HG03469 (cell line): ENCODE data around the gene MYO3B.
"Not testable (repeated sequence)": the region's sequence is repeated elsewhere in the genome, so short reads cannot be mapped to it uniquely, and the experiment has no call there.

Source experiments
- ATAC-seq: cut with Tn5 transposase; IDR thresholded peaks from one replicate; pipeline ENCODE4 v1.9.1; 2021; ENCODE audit warnings: mild to moderate bottlenecking, moderate library complexity, moderate number of reproducible peaks; ENCODE audit not compliant: unreplicated experiment

The MYO3B gene

DNA sequence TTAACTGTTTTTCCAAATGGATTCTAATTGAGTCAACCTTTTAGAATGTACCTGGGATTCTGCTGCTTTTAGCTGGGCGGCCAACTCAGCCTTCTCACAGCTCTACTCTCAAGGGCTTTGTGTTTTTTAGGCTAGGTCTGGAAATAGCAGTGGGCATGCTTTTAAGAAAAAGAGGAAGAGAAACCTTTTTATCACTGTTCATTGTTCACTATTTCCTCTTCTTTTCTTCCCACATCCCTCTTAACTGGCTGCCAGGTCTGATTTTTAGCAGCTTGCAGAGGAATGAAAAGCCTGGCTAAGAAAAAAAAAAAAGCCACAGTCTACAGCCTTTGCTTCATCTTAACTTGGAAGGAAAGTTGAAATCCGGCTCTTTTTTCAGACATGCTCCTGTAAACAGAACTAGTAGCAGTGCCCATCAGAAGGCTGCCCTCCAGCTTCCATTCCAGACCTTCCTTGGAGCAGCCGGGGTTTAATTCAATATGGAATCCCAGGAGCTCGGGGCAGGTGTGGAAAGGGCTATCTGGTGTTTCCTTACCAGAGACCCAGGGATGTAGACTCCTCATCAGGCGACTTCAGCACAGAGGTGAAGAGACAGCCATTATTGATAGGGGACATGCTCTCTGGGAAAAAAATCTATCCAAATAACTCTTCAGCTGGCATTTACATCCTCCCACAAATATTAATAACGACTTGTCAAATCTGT lies 230.7 kb downstream of the MYO3B start:
- no peak for ATAC-seq

DNA sequence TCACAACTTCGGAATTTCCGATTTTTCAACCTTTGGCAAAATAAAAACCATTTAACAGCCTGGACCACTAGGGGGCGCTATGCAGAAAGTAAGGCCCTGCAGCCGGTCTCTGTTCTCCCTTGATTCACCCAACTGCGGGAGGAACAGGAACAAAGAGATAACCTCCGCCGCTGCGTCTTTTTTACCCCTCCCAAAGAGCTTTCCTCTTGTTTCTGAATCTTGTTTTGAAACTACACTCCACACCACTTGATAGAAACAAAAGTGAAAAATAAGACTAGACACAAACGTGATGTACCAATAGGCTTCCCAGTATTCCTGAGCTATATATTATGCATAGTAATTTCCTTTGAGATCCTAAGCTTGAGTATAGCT lies 231.2 kb downstream of the MYO3B start:
- no peak for ATAC-seq

DNA sequence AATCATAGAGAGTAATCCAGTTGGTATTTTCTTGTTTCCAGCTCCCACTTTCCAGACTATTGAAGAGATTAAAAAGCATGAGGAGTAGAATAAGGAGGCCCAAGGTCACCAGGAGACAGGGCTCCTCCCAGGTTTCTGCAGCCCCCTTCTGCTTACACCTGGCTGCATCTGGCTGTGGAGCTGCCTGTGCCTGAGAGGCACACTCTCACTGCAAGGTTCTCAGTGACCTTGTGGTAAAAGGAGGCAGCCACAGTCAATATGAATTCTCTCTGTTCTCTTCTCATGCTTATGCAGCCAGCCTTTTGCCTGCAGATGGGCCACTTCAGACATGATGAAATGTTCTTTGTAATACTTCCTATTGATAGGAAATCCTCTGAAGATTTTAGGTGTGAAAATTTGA lies 233.7 kb downstream of the MYO3B start:
- ATAC-seq = no peak

DNA sequence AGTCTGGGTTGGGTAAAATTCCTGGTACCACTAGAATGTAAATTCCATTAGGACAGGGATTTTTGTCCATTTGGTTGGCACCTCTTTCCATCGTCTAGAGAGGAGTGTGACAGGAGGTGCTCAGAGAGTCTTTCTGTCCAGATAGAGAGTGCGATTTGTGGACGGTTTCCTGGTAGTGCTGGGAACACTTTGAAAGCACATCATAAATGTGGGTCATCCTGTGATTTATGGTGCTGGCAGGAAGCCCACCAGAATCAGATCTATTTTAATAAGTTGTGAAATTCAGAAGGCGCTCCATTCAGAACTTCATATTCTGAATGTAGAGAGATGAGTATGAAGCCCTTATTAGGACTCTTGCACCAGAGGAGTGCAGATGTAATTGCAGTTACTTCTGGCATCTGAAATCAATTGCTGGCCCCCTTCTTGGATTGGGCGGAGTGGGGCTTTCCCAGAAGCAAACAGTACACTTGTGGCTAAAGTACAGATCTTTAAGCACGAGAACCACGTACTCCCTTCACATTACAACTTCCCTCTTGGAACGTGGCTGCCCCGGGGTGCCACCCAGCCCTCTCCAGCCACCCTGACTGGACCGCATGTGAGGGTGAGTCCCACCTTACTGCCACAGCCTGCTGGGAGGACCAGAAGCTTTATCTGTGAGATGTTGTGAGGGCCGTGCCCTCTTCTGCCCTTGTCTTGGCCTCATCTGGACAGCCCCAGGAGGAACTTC lies 243.2 kb downstream of the MYO3B start:
- no peak for ATAC-seq

DNA sequence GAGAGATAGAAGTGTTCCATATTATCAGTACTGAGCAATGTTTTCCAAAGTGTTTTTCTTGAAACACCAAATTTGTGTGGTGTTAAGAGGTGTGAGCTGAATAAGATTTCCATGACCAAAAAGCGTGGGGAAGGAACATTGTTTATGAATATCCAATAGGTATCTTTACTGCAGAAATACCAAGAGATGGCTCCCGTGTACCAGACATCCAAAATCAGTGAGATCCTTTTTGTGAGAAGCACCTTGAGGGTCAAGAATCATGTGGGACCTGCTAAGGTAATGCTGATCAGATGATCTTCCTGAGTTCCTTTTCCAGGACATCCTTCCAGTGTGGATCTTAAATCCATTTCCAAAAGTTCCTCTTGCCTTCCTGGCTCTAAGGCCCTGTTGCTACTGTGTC lies 246.0 kb downstream of the MYO3B start:
- ATAC-seq = no peak

DNA sequence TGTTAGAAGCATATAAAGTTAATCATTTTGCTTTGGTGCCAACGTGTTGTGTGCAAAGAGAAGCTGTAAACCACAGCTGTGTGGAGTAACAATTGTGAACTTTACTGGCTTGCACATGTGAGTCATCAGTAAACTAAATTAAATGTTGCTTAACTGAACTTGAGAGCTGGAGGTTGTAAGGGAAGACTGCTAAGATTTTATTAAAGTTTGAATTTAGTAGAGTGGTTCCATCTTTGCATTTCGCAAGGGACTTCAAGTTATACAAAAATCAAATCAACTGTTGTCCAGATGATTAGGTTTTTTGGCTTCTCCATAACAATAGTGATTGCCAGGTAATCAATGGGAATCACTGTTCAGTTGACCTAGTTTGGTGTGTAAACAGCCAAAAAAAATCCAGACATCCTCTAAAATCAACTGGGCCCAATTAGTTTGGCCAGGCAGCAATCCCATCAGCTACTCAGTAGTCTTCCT lies 247.4 kb downstream of the MYO3B start:
- ATAC-seq = no peak

DNA sequence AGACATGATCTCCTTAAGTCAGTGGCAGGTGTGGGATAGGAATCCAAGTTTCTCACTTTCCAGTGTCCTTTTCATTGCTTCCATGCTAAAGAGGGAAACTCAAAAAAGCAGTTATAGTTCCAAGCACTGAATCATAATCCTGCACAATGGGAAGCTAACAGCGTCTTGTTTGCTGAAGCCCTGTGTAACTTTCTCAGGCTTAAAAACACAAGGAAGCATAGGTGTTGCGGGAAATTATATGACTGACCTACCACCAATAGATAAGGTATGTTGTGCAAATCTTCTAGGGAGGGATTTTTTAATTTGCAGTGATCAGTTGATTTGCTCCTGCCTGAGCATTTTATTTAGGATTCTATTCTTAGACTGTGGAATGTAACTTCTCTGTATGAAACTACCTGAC lies 250.9 kb downstream of the MYO3B start:
- ATAC-seq = no peak

DNA sequence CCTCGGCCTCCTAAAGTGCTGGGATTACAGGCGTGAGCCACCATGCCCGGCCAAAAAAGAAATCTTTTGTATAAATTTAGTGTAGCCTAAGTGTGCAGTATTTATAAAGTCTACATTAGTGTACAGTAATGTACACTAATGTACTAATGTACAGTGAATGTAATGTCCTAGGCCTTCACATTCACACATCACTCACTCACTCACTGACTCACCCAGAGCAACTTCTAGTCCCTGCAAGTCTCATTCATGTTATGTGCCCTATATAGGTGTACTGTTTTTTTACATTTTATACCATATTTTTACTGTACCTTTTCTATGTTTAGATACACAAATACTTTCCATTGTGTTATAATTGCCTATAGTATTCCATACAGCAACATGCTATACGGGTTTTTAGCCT lies 254.9 kb downstream of the MYO3B start:
- no peak for ATAC-seq

DNA sequence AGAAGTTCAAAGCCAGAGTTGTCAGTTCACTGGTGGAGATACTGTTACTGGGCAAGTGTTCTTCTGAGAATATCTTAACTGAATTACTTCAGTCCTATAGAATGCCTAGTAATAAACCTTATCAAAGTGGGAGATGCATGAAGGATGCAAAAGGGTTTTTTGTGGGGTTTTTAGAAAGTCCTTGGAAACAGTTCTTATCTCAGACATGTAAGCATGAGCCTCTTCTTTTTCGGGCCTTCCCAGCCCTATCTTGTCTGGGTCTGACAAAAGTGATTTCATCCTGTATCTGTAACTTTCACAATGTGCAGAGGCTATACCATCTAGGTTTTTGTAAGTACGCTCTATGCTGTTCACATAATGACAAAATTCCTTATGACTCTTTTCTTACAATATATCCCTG lies 255.5 kb downstream of the MYO3B start:
- no peak for ATAC-seq

DNA sequence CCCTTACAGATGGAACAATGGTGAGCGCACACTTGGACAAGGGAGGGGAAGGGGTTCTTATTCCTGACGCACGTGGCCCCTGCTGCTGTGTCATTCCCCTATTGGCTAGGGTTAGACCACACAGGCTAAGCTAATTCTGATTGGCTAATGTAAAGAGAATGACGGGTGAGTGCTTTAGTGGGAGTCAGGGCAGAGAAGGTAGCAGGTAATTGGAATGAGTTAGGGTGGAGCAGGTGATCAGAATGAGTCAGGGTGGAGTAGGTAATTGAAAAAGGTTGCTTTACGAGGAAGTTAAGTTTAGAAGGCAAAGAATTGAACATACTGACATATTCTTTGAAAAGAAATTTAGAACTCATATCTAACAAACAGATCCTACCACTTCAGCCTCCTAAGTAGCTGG lies 256.4 kb downstream of the MYO3B start:
- not testable (repeated sequence) for ATAC-seq

DNA sequence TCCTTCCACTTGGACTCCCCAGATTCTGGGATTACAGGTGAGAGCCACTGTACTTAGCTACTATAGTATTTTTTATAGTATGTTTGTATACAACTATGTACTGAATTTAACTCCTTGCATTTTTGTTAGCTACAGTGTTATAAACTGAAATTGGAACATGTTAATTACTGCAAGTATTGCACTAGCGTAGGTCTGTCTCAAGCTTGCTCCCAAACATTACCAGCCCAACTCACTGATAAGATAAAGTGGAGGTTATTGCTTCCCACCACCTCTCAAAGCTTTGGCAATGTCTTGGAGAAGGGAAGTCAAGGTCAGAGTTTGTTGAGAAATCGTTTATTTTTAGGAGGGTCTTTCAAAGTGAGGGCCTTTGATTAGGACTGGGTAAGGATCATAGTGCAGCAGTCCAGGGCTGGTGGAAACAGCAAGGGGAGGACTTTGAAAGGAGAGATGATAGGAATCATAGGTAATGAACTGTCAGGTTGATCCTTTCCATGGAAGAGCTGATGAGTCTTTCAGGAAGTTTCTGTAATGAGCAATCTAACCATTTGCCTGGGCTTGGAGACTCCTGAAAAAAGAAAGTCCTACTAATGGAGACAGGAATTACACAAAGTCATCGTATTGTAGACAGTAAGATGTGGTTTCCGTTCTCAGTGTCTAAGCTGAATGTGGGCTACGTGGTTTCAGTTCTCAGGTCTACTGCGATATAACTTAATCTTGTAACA lies 257.1 kb downstream of the MYO3B start:
- ATAC-seq = no peak

DNA sequence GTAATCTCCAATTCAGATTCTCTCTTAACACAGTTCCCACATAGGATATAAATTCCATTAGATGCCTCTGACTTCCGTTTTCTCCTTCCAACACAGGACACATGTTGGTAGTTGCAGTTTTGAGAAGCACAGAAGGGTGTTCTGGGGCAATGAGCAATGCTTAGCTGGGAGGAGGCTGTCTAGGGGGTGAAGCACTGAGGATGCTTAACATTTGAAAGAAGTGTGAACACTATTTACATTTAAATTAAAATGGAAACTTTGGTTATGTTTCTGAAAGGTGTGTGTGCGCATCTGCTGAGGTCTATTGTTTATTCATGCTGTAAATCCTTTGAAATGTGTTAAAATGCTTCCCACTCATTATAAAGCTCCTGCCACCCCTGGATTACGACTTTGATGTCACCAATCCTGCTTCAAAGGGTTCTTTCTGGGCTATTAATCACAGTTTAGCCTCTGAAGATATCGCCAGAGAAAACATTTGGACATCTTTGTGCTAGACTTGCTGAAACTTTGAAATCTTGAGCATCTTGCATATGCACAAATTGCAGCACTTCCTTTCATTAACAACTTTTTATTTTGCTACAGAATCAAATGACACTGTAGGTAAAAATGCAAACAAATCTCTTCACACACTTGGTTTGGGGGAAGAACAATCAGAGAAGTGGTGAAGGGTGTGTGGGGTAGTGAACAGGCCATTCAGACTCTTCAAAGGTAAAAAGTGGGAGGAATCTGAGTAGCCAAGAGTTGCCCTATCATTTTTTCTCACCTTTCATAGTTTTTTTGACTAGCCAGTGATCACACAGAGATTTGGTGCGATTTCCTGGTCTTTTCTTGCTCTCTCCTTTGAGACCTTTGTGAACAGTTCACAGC lies 258.4 kb downstream of the MYO3B start:
- no peak for ATAC-seq

DNA sequence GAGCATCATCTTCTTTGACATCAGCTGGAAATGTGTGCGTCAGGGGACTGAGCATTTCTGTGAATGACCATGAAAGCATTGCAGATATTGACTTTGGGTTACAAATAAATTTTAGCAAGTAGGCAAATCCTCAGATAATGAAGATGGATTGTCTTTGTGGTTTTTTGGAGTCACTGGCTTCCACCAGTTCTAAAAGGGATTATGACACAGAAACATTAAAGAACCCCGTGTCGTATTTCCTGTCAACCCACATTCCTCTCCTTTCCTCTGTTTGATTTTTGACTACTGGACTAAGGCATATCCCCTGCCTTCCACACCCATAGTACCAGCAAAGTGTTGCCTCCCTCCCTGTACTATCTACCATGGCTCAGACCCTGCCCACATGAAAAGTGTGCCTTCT lies 268.1 kb downstream of the MYO3B start:
- ATAC-seq = no peak

DNA sequence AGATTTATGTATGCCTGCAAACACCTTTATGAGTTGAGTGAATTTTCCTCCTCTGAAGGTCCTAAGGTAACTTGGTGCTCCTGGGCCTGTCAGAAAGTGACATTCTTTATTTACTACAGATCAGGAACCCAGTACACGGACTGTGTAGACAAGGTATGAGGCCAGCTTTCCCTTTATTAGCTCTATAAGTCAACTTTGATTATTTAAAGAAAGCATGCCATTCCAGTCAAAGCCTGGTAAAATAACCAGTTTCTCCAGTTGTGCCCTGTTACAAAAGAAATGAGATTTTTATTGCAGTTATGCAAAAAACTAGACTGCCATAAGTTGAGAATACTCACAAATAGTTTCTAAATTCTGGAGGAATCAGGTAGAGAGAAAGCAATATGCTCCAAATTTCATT lies 271.1 kb downstream of the MYO3B start:
- no peak for ATAC-seq

DNA sequence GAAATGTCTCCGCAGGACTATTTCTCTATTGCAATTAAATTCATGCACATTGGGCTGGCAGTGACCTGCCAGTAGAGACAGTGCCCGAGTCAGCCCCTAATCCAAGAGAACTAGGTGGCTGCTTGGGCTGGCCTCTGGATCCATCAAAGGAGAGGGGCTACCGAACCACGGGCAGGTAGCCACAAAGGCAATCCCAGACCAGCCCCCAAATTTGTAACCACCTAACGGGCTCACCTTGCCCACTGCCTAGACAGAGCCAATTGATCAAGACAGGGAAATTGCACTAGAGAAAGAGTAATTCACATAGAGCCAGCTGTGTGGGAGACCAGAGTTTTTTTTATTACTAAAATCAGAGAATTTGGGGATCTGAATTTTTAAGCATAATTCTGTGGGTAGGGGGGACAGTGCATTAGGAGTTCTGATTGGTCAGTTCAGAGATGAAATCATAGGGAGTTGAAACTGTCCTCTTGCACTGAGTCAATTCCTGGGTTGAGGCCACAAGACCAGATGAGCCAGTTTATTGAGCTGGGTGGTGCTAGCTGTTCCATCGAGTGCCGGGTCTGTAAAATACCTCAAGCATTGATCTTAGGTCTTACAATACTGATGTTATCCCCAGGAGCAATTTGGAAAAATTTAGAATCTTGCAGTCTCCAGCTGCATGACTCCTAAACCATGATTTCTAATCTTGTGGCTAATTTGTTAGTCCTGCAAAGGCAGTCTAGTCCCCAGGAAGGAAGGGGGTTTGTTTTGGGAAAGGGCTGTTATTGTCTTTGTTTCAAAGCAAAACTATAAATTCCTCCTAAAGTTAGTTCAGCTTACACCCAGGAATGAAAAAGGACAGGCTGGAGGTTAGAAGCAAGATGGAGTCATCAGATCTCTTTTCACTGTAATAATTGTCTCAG lies 276.8 kb downstream of the MYO3B start:
- no peak for ATAC-seq

DNA sequence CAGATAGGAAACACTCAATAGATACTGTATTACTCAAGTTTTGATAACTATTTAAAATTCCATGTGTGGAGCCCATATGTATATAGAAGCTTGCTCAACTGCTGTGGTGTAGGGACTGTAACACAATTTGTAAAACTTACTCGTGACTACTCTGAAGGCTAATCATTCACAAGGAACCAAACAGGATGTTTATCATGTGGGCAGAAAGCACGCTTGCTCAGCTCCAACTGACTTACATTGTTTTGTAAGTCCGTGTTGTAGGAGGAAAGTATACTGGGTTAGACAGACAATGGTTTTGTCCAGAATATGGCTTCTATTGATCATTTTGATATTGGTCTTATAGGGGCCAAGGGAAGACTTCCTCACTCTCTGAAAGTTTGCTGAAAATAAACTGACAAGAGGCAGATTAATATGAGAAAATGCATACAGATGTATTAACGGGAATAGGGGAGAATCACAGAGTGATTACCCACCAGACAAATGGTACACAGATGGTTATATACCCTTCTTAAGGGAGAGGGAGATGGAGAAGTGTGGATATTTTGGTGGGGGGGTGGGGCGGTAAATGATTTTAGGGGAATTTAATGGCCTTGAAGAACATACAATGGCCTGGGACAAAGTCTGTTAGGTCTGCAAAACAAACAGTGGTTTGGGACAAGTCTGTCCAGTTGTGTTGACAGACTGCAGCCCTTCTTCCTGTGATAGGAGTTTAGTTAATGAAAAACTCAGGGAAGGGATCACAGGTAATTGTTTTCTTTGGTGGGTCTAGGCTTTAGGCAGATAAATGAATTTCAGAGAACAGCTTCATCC lies 277.9 kb downstream of the MYO3B start:
- ATAC-seq = no peak

DNA sequence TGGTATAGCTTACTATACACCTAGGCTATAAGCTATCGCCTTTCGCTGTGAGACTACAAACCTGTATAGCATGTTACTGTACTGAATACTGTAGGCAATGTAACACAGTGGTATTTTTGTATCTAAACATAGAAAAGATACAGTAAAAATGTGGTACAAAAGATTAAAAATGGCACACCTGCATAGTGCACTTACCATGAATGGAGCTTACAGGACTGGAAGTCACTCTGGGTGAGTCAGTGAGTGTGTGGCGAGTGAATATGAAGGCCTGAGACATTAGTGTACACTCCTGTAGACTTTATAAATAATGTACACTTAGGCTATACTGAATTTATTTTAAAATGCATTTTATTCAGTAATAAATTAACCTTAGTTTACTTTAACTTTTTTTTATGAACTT lies 279.0 kb downstream of the MYO3B start:
- ATAC-seq = no peak

DNA sequence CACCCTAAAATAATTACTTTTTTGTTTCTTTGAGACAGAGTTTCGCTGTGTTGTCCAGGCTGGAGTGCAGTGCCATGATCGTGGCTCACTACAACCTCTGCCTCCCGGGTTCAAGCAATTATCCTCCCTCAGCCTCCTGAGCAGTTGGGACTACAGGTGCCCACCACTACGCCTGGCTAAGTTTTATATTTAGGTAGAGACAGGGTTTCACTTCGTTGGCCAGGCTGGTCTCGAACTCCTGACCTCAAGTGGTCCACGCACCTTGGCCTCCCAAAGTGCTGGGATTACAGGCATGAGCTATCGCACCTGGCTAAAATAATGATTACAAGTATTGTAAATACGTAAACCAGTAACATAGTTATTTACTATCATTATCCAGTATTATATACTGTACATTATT lies 279.8 kb downstream of the MYO3B start:
- no peak for ATAC-seq

DNA sequence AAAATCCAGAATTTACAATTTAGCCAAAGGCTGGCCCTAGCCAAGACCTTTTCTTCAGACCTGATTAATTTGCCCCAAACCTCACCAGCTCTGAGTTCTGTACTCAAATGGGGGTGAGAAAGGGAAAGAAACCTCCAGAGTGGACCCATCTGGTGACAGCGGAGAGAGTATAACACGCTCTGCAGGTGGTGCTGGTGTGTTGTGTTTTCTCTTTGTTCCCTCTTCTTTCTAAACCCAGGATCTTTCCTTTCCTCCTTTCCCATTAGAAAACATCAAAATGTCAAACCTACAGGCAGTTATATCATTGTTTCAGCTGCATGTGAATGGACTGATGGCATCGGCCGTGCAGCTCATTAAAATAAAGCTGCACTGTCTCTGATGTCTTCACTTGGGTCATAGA lies 283.9 kb downstream of the MYO3B start:
- no peak for ATAC-seq
